Measurements from ENCODE around the gene IMP4.
A peak's percentile ranks its signal among the peaks of the same experiment; 100 is the strongest.

IMP4 gene

DNA sequence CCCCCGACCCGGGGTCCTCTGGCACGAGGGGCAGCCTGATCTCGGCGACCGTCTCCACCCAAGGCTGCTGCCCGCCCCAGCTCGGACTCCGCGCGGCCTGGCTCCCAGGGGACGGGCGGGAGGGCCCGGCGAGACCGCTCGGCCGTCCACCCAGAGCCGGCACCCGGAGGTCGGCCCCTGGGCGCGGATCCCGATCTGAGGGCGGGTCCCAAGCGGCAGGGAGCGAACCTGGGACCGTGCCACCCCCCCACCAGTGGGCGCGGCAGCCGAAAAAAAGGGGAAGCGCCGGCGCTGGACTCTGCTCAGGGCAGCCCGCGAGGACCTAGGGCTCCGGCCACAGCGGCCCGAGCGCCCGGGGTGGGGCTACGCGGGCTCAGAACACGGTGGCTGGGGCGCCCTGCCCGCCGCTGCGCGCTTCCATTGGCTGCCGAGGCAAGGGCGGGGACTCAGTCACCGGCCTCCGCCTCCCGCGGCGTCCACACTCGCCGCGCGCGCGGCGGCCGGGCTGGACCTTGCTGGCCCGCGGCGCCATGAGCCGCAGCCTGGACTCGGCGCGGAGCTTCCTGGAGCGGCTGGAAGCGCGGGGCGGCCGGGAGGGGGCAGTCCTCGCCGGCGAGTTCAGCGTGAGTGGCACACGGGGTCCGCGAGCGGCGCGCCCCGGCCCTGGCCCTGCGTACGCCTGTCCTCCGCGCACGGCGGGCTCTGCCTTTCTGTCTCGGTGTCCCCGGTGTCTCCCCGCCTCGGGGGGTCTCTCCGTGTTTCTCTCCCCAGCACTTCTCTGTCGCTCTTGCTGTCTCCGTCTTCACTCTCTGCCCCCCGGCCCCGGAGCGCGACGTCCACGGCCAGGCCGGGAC is 13.1 kb downstream of the IMP4 start, which contains the start of gene PTPN18:
Gene PTPN18, plus strand, starts transcription at position 479 of the 854 bp plus-strand sequence. Its CDS starts 52 bp downstream, at position 531.
- H3K4me3 ChIP-seq (ENCODE audit: low read depth, low read length) = peak within 1 kb of the TSS; percentile 68
- DNase-seq (ENCODE audit: low read depth) = peak; percentile 56
- peak; percentile 57 for TF ChIP-seq CTCF (IDR thresholded peaks at IDR 0.05; ENCODE audit: control insufficient read depth, extremely low read depth, insufficient read depth)

- TF ChIP-seq CTCF (IDR thresholded peaks at IDR 0.05; ENCODE audit: control insufficient read depth, extremely low read depth, insufficient read depth) = no peak
- H3K4me3 ChIP-seq (ENCODE audit: low read depth, low read length) = no peak overlapping the region
- DNase-seq (ENCODE audit: low read depth) = no peak
Observed at GRCh38 chr2:130357864-130358263, 15.2 kb downstream of the IMP4 start.

DNA sequence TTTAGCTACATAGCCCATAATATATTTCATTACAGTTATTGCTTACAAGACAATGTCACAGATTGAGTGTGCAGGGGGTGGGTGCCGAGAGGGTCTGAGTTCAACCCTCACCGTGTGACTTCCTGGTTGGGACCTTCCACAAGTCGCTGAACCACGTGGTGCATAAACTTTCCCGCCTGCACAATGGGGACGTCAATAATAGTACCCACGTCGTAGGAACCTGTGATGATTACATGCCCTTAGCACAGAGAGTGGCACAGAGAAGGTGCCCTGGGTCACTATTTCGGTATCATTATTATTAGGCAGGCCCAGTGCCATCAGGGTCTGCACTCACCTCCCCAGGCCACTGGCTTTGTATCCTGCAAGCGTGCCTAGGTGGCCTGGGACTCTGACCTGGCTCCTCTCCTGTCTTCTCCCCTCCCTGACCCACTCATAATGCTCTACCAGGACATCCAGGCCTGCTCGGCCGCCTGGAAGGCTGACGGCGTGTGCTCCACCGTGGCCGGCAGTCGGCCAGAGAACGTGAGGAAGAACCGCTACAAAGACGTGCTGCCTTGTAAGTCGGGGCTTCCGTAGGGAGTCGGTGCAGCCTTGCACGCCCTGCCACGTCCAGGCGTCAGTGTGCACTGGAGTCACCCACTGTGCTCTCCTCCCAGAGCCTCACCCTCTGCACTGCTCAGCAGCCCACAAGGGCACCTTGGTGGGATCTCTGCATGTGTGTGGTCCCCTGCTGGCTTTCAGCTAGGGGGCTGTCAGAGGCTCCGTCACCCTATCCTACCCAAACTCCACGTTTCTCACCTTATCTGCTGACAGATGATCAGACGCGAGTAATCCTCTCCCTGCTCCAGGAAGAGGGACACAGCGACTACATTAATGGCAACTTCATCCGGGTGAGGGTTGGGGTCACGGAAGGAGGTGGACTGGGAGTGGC is 16.0 kb downstream of the IMP4 start:
- no peak for DNase-seq (ENCODE audit: low read depth)
- H3K4me3 ChIP-seq (ENCODE audit: low read depth, low read length) = no peak overlapping the region
- no peak for TF ChIP-seq CTCF (IDR thresholded peaks at IDR 0.05; ENCODE audit: control insufficient read depth, extremely low read depth, insufficient read depth)

- no peak for DNase-seq (ENCODE audit: low read depth)
- TF ChIP-seq CTCF (IDR thresholded peaks at IDR 0.05; ENCODE audit: control insufficient read depth, extremely low read depth, insufficient read depth) = no peak
- no peak overlapping the region for H3K4me3 ChIP-seq (ENCODE audit: low read depth, low read length)
Observed at GRCh38 chr2:130359466-130359865, 16.8 kb downstream of the IMP4 start.

DNA sequence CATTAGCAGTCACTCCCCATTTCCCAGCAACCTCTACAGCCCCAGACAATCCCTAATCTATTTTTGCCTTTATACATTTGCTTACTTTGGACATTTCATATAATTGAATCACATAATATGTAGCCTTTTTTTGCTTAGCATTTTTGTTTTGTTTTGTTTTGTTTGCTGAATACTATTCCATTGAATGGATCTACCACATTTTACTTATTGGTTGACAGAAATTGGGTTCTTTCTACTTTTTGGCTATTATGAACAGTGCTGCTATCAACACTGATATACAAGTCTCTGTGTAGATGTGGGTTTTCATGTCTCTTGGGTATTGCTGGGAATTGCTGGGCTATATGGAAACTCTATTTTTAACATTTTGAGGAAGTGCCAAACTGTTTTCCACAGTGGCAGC is 20.8 kb downstream of the IMP4 start:
- H3K4me3 ChIP-seq (ENCODE audit: low read depth, low read length) = no peak overlapping the region
- no peak for DNase-seq (ENCODE audit: low read depth)
- no peak for TF ChIP-seq CTCF (IDR thresholded peaks at IDR 0.05; ENCODE audit: control insufficient read depth, extremely low read depth, insufficient read depth)

DNA sequence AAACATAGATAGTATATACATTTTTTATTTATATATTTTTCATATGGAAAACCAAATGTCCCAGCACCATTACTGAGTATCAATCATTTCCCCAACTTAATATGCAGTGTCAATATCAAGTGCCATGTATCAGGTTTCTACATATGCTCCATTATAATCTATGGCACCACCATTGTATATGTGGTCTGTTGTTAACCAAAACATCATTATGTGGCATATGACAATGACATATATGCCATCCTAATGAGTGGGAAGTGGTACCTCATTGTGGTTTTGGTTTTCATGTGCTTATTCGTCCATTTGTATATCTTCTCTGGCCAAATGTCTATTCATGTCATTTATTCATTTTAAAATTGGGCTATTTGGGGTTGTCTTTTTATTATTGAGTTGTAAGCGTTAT is 22.4 kb downstream of the IMP4 start:
- DNase-seq (ENCODE audit: low read depth) = no peak
- H3K4me3 ChIP-seq (ENCODE audit: low read depth, low read length) = no peak overlapping the region
- TF ChIP-seq CTCF (IDR thresholded peaks at IDR 0.05; ENCODE audit: control insufficient read depth, extremely low read depth, insufficient read depth) = no peak

All from LNCaP clone FGC (cell line).